ENCODE results near the gene UTP3.
A peak's percentile ranks its signal among the peaks of the same experiment; 100 is the strongest.
"Not testable (repeated sequence)": the region's sequence is repeated elsewhere in the genome, so short reads cannot be mapped to it uniquely, and the experiment has no call there.

The UTP3 gene

DNA sequence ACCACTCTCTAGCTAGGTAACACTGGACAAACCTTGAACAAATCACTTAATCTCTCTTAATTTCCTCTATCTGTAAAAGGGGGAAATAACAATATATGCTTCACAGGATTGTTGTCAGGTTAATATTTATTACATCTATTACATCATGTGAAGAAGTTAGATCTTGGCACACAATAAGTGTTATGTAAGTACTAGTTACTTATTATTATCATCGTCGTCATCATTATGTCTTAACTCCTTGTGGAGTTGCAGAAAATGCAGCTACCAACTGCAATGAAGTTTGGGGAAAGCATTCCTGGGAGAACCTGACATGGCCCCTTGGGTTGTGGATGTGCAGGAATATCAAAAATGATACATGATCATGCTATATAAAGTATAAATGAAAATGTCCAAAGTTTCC is 17.2 kb upstream of the UTP3 start:
- Mint-ChIP-seq H3K36me3 (no peaks in the 10 kb centered on the region), H3K27ac (peak overlapping the region; percentile 62), H3K4me1 (peaks cover 40% of the 10 kb centered on the region), H3K27me3 (no peaks in the 10 kb centered on the region), H3K9me3 (no peaks in the 10 kb centered on the region), H3K4me3 (peak overlapping the region; percentile 4)
- ATAC-seq (ENCODE audit: low read depth), result no peak
- DNase-seq (ENCODE audit: low spot score in 2 of 2), result no peak

DNA sequence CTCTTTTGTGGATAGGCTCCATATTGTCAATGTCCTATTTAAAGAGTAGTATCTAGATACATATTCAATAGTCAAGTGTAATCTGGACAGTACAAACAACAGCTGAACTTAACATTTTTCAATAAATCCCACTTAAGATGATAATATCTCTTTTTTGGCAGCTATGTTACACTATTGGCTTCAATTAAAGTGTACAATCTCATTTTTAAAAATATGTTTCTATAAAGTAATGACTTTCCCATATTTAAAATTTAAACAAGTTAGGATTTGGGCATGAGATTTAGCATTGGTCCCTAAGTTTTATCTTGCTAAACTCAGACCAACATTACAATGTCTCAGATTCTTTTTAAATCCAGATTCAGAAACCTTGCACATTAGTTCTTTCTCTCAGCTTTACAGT is 14.1 kb upstream of the UTP3 start:
- DNase-seq (ENCODE audit: low spot score in 2 of 2), result no peak
- H3K9me3 Mint-ChIP-seq, result peaks cover 1% of the 10 kb centered on the region
- H3K27ac Mint-ChIP-seq, result no peak overlapping the region
- H3K36me3 Mint-ChIP-seq, result peaks cover 2% of the 10 kb centered on the region
- no peak for ATAC-seq (ENCODE audit: low read depth)
- no peaks in the 10 kb centered on the region for H3K27me3 Mint-ChIP-seq
- no peak overlapping the region for H3K4me3 Mint-ChIP-seq
- peaks cover 53% of the 10 kb centered on the region for H3K4me1 Mint-ChIP-seq

DNA sequence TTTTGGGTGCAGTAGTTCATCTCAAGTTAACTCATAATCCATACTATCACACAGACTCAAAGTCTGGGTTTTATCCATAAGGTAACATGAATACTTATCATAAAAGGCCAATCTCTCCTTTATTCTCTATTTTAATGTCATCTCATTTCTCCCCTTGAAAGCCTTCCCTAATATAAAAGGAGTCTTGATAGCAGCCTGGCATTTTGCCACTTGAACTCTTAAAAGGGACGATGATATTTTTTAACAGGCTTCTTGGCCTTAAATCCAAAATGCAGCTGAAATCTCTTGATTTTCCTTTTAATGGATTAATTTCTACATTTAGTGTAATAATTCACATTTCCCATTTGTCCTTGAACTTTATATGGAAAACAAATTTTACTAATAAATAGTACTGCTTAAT is 13.6 kb upstream of the UTP3 start:
- Mint-ChIP-seq H3K9me3 (peaks cover 1% of the 10 kb centered on the region), H3K36me3 (peaks cover 2% of the 10 kb centered on the region), H3K4me3 (no peak overlapping the region), H3K27me3 (no peaks in the 10 kb centered on the region), H3K4me1 (peaks cover 57% of the 10 kb centered on the region), H3K27ac (no peak overlapping the region)
- ATAC-seq (ENCODE audit: low read depth), result no peak
- no peak for DNase-seq (ENCODE audit: low spot score in 2 of 2)

DNA sequence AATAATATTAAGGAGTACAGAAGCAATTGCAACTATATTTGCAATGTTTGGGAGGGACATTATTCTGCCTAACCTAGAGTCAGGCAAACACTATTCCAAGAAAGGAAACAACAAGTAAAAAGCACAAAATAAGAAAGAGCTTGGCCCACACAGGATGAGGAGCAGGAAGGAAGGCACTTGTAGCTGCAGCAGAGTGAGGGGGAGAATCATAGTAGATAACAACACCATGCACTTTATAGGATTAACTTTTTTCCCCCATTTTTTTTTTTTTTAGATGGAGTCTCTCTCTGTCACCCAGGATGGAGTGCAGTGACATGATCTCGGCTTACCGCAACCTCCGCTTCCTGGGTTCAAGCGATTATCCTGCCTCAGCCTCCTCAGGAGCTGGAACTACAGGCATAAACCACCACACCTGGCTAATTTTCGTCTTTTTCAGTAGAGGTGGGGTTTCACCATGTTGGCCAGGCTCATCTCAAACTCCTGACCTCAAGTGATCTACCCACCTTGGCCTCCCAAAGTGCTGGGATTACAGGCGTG is 11.7 kb upstream of the UTP3 start:
- Mint-ChIP-seq H3K27ac (peak overlapping the region; percentile 81), H3K4me3 (peak overlapping the region; percentile 73), H3K36me3 (peaks cover 2% of the 10 kb centered on the region), H3K27me3 (no peaks in the 10 kb centered on the region), H3K9me3 (peaks cover 1% of the 10 kb centered on the region), H3K4me1 (peaks cover 56% of the 10 kb centered on the region)
- no peak for ATAC-seq (ENCODE audit: low read depth)
- no peak for DNase-seq (ENCODE audit: low spot score in 2 of 2)

DNA sequence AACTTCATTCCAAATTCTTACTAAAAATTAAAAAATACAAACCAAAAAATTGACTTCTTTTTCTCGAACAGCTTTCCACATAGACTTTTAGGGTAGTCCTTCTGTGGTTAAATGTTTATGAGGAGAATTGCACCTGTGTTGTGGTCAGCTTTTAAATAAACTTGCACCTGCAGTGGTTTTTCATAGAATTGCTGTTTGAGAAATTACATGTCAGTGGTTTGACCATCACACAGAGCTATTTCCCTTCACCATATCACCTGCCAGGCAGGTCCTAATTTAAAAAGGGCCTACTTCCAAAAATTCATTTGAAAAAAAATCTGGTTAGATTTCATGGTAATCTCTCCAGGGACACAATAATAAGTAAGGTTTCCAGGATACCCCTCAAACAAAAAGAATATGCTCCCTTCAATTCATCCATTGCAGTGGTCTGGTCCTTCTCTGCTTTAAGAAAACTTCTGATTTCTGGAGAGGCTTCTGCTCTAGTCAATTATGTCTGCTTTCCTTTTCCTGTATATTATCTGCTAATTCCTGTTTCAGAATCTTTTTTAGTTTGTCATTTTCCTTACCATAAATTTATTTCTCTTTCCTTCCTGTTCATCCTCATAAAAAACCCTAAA is 9.8 kb upstream of the UTP3 start:
- Mint-ChIP-seq H3K4me3 (peak overlapping the region; percentile 43), H3K27ac (peak overlapping the region; percentile 42), H3K36me3 (peaks cover 2% of the 10 kb centered on the region), H3K9me3 (peaks cover 1% of the 10 kb centered on the region), H3K4me1 (peaks cover 53% of the 10 kb centered on the region), H3K27me3 (no peaks in the 10 kb centered on the region)
- peak; percentile 74 for ATAC-seq (ENCODE audit: low read depth)
- no peak for DNase-seq (ENCODE audit: low spot score in 2 of 2)

DNA sequence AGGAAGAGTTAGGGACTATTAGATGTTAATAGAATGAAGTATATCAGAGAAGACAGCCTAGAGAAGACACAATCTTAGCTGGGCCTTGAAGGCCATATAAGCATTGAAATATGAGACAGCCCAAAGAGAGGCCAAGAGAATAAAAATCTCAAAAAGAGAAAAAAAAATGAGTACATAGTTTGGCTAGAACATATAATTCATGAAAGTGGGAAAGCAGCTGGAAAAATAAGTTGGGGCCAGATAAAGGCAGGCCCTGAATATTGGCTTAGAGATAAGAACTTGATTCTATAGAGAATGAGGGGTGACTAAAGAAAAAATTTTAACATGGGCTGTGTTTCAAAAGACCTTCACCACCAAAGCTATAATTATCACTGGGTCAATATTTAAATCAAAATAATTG is 7.4 kb upstream of the UTP3 start:
- H3K4me3 Mint-ChIP-seq, result peak overlapping the region; percentile 74

DNA sequence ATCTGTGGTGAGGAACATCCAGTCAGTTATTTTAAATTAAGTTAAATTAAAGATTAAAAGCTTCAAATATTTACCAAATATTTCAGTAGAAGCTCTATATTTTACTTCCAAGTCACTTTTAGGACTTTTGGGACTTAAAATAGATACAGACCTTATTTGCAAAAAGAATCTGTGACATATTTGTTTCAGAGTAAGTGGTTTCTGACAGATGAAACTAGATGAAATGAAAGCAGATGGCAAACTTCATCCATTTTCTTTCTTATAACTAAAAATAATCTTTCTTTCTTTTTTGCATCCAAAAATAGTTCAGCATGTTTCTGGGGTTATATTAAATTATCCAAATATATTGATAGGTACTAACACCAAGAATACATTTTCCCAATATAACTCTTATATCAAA is 6.6 kb upstream of the UTP3 start:
- no peaks in the 10 kb centered on the region for H3K36me3 Mint-ChIP-seq
- H3K4me1 Mint-ChIP-seq, result peaks cover 32% of the 10 kb centered on the region
- no peak overlapping the region for H3K27ac Mint-ChIP-seq
- H3K27me3 Mint-ChIP-seq, result no peaks in the 10 kb centered on the region
- no peak overlapping the region for H3K4me3 Mint-ChIP-seq
- no peaks in the 10 kb centered on the region for H3K9me3 Mint-ChIP-seq
- ATAC-seq (ENCODE audit: low read depth) (no peak), DNase-seq (ENCODE audit: low spot score in 2 of 2) (no peak)

More for the DNA sequence above, 7.4 kb upstream of the UTP3 start:
- no peaks in the 10 kb centered on the region for H3K27me3 Mint-ChIP-seq
- peaks cover 2% of the 10 kb centered on the region for H3K36me3 Mint-ChIP-seq
- H3K4me1 Mint-ChIP-seq, result peaks cover 39% of the 10 kb centered on the region
- H3K27ac Mint-ChIP-seq, result peak overlapping the region; percentile 78
- no peak for DNase-seq (ENCODE audit: low spot score in 2 of 2)
- ATAC-seq (ENCODE audit: low read depth), result no peak
- peaks cover 1% of the 10 kb centered on the region for H3K9me3 Mint-ChIP-seq

DNA sequence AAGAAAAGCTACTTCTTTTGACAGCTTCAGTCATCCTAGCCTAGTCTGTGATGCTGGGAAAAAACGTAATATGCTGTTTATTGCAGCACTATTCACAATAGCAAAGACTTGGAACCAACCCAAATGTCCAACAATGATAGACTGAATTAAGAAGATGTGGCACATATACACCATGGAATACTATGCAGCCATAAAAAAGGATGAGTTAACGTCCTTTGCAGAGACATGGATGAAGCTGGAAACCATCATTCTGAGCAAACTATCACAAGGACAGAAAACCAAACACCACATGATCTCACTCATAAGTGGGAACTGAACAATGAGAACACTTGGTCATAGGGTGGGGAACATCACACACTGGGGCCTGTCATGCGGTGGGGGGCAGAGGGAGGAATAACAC is 6.2 kb upstream of the UTP3 start:
- H3K4me1 Mint-ChIP-seq, result peaks cover 28% of the 10 kb centered on the region
- H3K36me3 Mint-ChIP-seq; H3K27ac Mint-ChIP-seq; H3K9me3 Mint-ChIP-seq; ATAC-seq (ENCODE audit: low read depth); DNase-seq (ENCODE audit: low spot score in 2 of 2); H3K4me3 Mint-ChIP-seq; H3K27me3 Mint-ChIP-seq: not testable (repeated sequence)

DNA sequence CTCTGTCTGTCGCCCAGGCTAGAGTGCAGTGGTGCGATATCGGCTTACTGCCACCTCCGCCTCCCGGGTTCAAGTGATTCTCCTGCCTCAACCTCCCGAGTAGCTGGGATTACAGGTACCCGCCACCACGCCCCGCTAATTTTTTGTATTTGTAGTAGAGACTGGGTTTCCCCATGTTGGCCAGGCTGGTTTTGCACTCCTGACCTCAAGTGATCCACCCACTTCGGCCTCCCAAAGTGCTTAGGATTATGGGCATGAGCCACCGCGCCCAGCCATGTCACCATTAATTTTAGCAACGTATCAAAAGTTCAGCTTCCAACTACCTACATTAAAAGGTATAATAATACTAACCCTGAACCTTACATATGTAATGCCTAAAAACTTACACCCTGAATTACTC is 940 bp upstream of the UTP3 start:
- peak overlapping the region; percentile 89 for H3K4me3 Mint-ChIP-seq
- H3K27me3 Mint-ChIP-seq, result no peaks in the 10 kb centered on the region
- H3K36me3 Mint-ChIP-seq, result peaks cover 7% of the 10 kb centered on the region
- DNase-seq (ENCODE audit: low spot score in 2 of 2), result no peak
- peak overlapping the region; percentile 99 for H3K27ac Mint-ChIP-seq
- no peak for ATAC-seq (ENCODE audit: low read depth)
- H3K4me1 Mint-ChIP-seq, result peaks cover 26% of the 10 kb centered on the region
- no peaks in the 10 kb centered on the region for H3K9me3 Mint-ChIP-seq

DNA sequence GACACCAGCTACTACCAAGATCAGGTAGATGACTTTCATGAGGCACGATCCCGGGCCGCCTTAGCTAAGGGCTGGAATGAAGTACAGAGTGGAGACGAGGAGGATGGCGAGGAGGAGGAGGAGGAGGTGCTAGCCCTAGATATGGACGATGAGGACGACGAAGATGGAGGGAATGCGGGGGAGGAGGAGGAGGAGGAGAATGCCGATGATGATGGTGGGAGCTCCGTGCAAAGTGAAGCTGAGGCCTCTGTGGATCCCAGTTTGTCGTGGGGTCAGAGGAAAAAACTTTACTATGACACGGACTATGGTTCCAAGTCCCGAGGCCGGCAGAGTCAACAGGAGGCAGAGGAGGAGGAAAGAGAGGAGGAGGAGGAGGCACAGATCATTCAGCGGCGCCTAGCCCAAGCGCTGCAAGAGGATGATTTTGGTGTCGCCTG is 481 bp downstream of the UTP3 start:
- Mint-ChIP-seq H3K27me3 (no peaks in the 10 kb centered on the region), H3K36me3 (peaks cover 7% of the 10 kb centered on the region), H3K27ac (peak overlapping the region; percentile 99), H3K9me3 (no peaks in the 10 kb centered on the region), H3K4me1 (peaks cover 23% of the 10 kb centered on the region), H3K4me3 (peak overlapping the region; percentile 89)
- DNase-seq (ENCODE audit: low spot score in 2 of 2), result no peak
- no peak for ATAC-seq (ENCODE audit: low read depth)

DNA sequence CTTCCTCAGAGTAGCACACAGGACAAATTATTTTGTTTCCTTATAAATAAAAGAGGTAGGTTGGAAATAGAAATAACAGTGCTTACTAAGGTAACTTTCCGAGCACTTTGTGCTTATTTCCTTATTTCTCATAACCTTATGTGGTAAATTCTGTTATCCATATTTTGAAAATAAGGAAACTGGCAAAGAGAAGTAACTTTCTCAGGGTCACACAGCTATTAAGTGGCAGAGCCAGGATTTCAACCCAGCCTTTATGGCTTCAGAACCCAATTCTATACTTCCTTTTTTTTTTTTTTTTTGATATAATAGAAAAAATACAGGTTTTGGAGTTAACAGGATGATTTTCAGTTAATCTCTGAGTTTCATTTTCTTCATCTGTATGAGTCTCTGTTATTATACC is 3.3 kb downstream of the UTP3 start:
- H3K4me3 Mint-ChIP-seq, result no peak overlapping the region
- peaks cover 7% of the 10 kb centered on the region for H3K36me3 Mint-ChIP-seq
- DNase-seq (ENCODE audit: low spot score in 2 of 2) (no peak), ATAC-seq (ENCODE audit: low read depth) (no peak)
- H3K27me3 Mint-ChIP-seq, result no peaks in the 10 kb centered on the region
- peaks cover 23% of the 10 kb centered on the region for H3K4me1 Mint-ChIP-seq
- H3K9me3 Mint-ChIP-seq, result no peaks in the 10 kb centered on the region
- no peak overlapping the region for H3K27ac Mint-ChIP-seq

DNA sequence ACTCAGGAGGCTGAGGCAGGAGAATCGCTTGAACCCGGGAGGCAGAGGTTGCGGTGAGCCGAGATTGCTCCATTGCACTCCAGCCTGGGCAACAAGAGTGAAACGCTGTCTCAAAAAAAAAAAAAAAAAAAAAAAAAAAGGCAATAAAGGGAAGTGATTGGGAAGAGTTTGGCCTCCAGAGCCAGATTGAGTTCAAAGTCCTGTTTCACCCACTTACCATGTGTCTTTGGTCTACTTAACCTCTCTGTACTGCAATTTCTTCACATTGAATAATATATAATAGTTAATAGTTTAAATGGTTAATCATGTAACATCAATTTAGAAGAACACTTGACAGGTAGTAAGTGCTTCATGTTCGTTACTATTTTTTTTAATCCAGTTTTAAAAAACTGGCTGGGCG is 6.3 kb downstream of the UTP3 start:
- H3K4me1 Mint-ChIP-seq, result peaks cover 12% of the 10 kb centered on the region
- H3K27ac Mint-ChIP-seq; H3K36me3 Mint-ChIP-seq; H3K4me3 Mint-ChIP-seq; H3K27me3 Mint-ChIP-seq; DNase-seq (ENCODE audit: low spot score in 2 of 2); ATAC-seq (ENCODE audit: low read depth); H3K9me3 Mint-ChIP-seq: not testable (repeated sequence)

DNA sequence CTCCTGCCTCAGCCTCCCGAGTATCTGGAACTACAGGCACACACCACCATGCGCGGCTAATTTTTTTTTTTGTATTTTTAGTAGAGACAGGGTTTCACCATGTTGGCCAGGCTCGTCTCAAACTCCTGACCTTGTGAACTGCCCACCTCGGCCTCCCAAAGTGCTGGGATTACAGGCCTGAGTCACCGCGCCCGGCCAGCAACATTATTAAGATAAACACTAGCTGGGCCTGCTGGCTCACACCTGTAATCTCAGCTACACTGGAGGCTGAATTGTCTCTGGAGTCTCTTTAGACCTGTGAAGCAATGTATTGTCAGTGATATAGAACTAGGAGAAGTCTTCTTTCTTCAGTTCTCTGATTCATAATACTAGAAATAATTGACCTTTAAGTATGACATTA is 10.1 kb downstream of the UTP3 start:
- DNase-seq (ENCODE audit: low spot score in 2 of 2); H3K27ac Mint-ChIP-seq; H3K4me1 Mint-ChIP-seq; H3K4me3 Mint-ChIP-seq; H3K9me3 Mint-ChIP-seq; H3K27me3 Mint-ChIP-seq; H3K36me3 Mint-ChIP-seq; ATAC-seq (ENCODE audit: low read depth): not testable (repeated sequence)

DNA sequence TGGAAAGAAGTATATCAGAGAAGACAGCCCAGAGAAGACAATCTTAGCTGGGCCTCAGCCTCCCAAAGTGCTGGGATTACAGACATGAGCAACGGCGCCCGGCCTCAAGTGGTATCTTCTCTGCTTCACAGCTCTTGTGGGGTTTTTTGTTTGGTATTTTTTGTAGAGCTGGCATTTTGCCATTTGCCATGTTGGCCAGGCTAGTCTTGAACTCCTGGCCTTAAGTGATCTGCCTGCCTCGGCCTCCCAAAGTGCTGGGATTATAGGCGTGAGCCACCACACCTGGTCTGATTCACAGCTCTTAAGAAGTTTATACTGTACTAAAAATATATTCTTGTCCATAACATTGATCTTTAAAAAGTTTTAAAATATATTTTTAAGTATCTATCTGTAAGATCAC is 12.4 kb downstream of the UTP3 start:
- ATAC-seq (ENCODE audit: low read depth) (no peak), DNase-seq (ENCODE audit: low spot score in 2 of 2) (no peak)
- no peak overlapping the region for H3K4me3 Mint-ChIP-seq
- H3K9me3 Mint-ChIP-seq, result no peaks in the 10 kb centered on the region
- H3K27me3 Mint-ChIP-seq, result no peaks in the 10 kb centered on the region
- H3K36me3 Mint-ChIP-seq, result no peaks in the 10 kb centered on the region
- H3K4me1 Mint-ChIP-seq, result peaks cover 10% of the 10 kb centered on the region
- H3K27ac Mint-ChIP-seq, result no peak overlapping the region

DNA sequence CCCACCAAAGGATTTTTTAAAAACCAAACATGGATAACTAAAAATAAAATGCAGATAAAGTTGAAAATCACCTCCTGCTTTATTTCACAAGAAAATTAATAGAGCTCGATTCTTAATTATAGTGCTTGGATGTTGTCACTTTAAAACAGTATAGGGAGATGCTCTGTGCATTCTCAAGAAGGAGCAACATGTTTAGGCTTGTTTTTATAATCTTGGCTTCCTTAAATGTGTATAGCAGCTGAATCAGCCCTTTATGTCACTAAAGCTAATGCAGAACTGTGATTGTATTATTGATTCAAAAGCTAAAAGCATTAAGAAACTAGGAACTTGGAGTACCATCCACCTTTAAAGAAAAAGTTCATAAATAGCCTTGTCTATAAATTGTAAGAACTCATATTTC is 12.9 kb downstream of the UTP3 start:
- Mint-ChIP-seq H3K4me3 (no peak overlapping the region), H3K27me3 (no peaks in the 10 kb centered on the region), H3K27ac (no peak overlapping the region), H3K4me1 (peaks cover 15% of the 10 kb centered on the region), H3K36me3 (no peaks in the 10 kb centered on the region), H3K9me3 (no peaks in the 10 kb centered on the region)
- ATAC-seq (ENCODE audit: low read depth), result no peak
- no peak for DNase-seq (ENCODE audit: low spot score in 2 of 2)
